ENCODE data around the gene HOTAIR. TPM values are rescaled to one million over a fixed set of nuclear protein-coding genes. Genes with fewer than 3 reads are reported as not detected.

HOTAIR gene
- total RNA-seq, 2 experiments from 2014 or later: not detected

- peak; percentile 71 for DNase-seq
- Mint-ChIP-seq H3K36me3 (ENCODE audit: low read depth) (no peaks in the 10 kb centered on the region), H3K9me3 (no peaks in the 10 kb centered on the region), H3K27ac (peak within 1 kb of the TSS; percentile 73), H3K4me1 (peaks cover 31% of the 10 kb centered on the region), H3K27me3 (peaks cover 96% of the 10 kb centered on the region), H3K4me3 (peak within 1 kb of the TSS; percentile 54)
- POLR2A ChIA-PET: no interaction called here
- CTCF ChIA-PET: interaction anchor here (0.6 to 4.0 kb wide), 18 partner anchors 8 to 548 kb away, joined by 3 to 20 read pairs (median 4); partner anchors contain the start of genes HOXC12 and HOXC5
Measured at GRCh38 chr12:53984901-53985691, 10.3 kb upstream of the HOTAIR start, which contains the start of gene HOXC10. Gene HOXC10, plus strand, starts transcription at chr12:53985146. Its CDS starts 114 bp downstream, at chr12:53985260.

GRCh38 chr12:53983950-53984572 is 9.3 kb upstream of the HOTAIR start:
- no peak for DNase-seq
- Mint-ChIP-seq H3K27ac (peak overlapping the region; percentile 25), H3K36me3 (ENCODE audit: low read depth) (no peaks in the 10 kb centered on the region), H3K27me3 (peaks cover 96% of the 10 kb centered on the region), H3K9me3 (no peaks in the 10 kb centered on the region), H3K4me3 (no peak overlapping the region), H3K4me1 (peaks cover 22% of the 10 kb centered on the region)
- CTCF ChIA-PET: interaction anchor here (1.2 to 4.0 kb wide), 9 partner anchors 9 to 394 kb away, joined by 3 to 20 read pairs (median 9); partner anchors contain the start of gene HOXC12
- POLR2A ChIA-PET: no interaction called here

- H3K36me3 Mint-ChIP-seq (ENCODE audit: low read depth): no peaks in the 10 kb centered on the region
- no peak for DNase-seq
- no peak overlapping the region for H3K27ac Mint-ChIP-seq
- no peak overlapping the region for H3K4me3 Mint-ChIP-seq
- peaks cover 96% of the 10 kb centered on the region for H3K27me3 Mint-ChIP-seq
- H3K4me1 Mint-ChIP-seq: peaks cover 20% of the 10 kb centered on the region
- no peaks in the 10 kb centered on the region for H3K9me3 Mint-ChIP-seq
- CTCF ChIA-PET: interaction anchor here (2.4 kb wide), 1 partner anchor 224 kb away, joined by 12 read pairs; no protein-coding TSS in a partner anchor
- POLR2A ChIA-PET: no interaction called here
Measured at GRCh38 chr12:53983568-53983949, 8.8 kb upstream of the HOTAIR start.

- Mint-ChIP-seq H3K36me3 (ENCODE audit: low read depth) (no peaks in the 10 kb centered on the region), H3K27ac (no peak overlapping the region), H3K27me3 (peaks cover 96% of the 10 kb centered on the region), H3K4me3 (no peak overlapping the region), H3K9me3 (no peaks in the 10 kb centered on the region), H3K4me1 (peaks cover 17% of the 10 kb centered on the region)
- no peak for DNase-seq
- POLR2A ChIA-PET: no interaction called here
- CTCF ChIA-PET: no interaction called here
Measured at GRCh38 chr12:53982648-53983567, 8.2 kb upstream of the HOTAIR start.

GRCh38 chr12:53981634-53982565 is 7.1 kb upstream of the HOTAIR start:
- ChIA-PET POLR2A (no interaction called here), CTCF (no interaction called here)
- H3K4me3 Mint-ChIP-seq: no peak overlapping the region
- peaks cover 15% of the 10 kb centered on the region for H3K4me1 Mint-ChIP-seq
- no peaks in the 10 kb centered on the region for H3K36me3 Mint-ChIP-seq (ENCODE audit: low read depth)
- no peak overlapping the region for H3K27ac Mint-ChIP-seq
- H3K9me3 Mint-ChIP-seq: no peaks in the 10 kb centered on the region
- peaks cover 96% of the 10 kb centered on the region for H3K27me3 Mint-ChIP-seq
- DNase-seq: no peak

- Mint-ChIP-seq H3K36me3 (ENCODE audit: low read depth) (no peaks in the 10 kb centered on the region), H3K4me1 (peaks cover 8% of the 10 kb centered on the region), H3K9me3 (no peaks in the 10 kb centered on the region), H3K27me3 (peaks cover 95% of the 10 kb centered on the region), H3K27ac (no peak overlapping the region), H3K4me3 (no peak overlapping the region)
- DNase-seq: no peak
- ChIA-PET CTCF (interaction anchor here (0.6 to 1.9 kb wide), 3 partner anchors 26 to 233 kb away, joined by 3 to 5 read pairs (median 3); partner anchors contain the start of gene HOXC12), POLR2A (no interaction called here)
Measured at GRCh38 chr12:53980802-53981496, 6.2 kb upstream of the HOTAIR start.

GRCh38 chr12:53980104-53980801 is 5.5 kb upstream of the HOTAIR start:
- ChIA-PET CTCF (interaction anchor here (0.6 to 1.9 kb wide), 3 partner anchors 26 to 234 kb away, joined by 3 to 5 read pairs (median 3); partner anchors contain the start of gene HOXC12), POLR2A (no interaction called here)
- Mint-ChIP-seq H3K4me1 (peaks cover 10% of the 10 kb centered on the region), H3K27ac (no peak overlapping the region), H3K27me3 (peaks cover 96% of the 10 kb centered on the region), H3K4me3 (no peak overlapping the region), H3K36me3 (ENCODE audit: low read depth) (peaks cover 3% of the 10 kb centered on the region), H3K9me3 (no peaks in the 10 kb centered on the region)
- no peak for DNase-seq

- no peak overlapping the region for H3K27ac Mint-ChIP-seq
- H3K4me1 Mint-ChIP-seq: peaks cover 8% of the 10 kb centered on the region
- CTCF ChIA-PET: no interaction called here
- no peak for DNase-seq
- POLR2A ChIA-PET: no interaction called here
- H3K4me3 Mint-ChIP-seq: no peak overlapping the region
- peaks cover 93% of the 10 kb centered on the region for H3K27me3 Mint-ChIP-seq
- H3K36me3 Mint-ChIP-seq (ENCODE audit: low read depth): peaks cover 3% of the 10 kb centered on the region
- no peaks in the 10 kb centered on the region for H3K9me3 Mint-ChIP-seq
Measured at GRCh38 chr12:53978477-53979356, 4.0 kb upstream of the HOTAIR start.

GRCh38 chr12:53977596-53978445 is 3.1 kb upstream of the HOTAIR start:
- ChIA-PET POLR2A (no interaction called here), CTCF (no interaction called here)
- H3K4me3 Mint-ChIP-seq: no peak overlapping the region
- H3K27ac Mint-ChIP-seq: no peak overlapping the region
- H3K36me3 Mint-ChIP-seq (ENCODE audit: low read depth): peaks cover 7% of the 10 kb centered on the region
- DNase-seq: no peak
- peaks cover 13% of the 10 kb centered on the region for H3K4me1 Mint-ChIP-seq
- H3K9me3 Mint-ChIP-seq: no peaks in the 10 kb centered on the region
- peaks cover 91% of the 10 kb centered on the region for H3K27me3 Mint-ChIP-seq
